Loucy (cell line): ENCODE data around the gene PFDN5.

Experiments
- H2AFZ ChIP-seq: fragments of 200-600 bp; sonication (generic); 2 replicates; pipeline ENCODE4 v1.6.0; 2016; ENCODE audit warnings: antibody characterized with exemption, mild to moderate bottlenecking, low read length, moderate library complexity
- H3F3A ChIP-seq: fragments of 200-600 bp; 2 replicates; pipeline ENCODE4 v1.6.0; 2016; ENCODE audit warnings: antibody characterized with exemption, low read depth, mild to moderate bottlenecking
- H3K27me3 ChIP-seq: fragments of 200-600 bp; sonication (generic); 2 replicates; pipeline ENCODE4 v1.6.1; 2014; ENCODE audit warnings: low read length, mild to moderate bottlenecking; ENCODE audit not compliant: insufficient read depth, poor library complexity, severe bottlenecking
- H3K36me3 ChIP-seq: fragments of 200-600 bp; sonication (generic); 2 replicates; pipeline ENCODE4 v1.6.1; 2016; ENCODE audit warnings: low read length; ENCODE audit not compliant: insufficient read depth
- H3K4me1 ChIP-seq: fragments of 200-600 bp; sonication (generic); 2 replicates; pipeline ENCODE4 v1.5.1; 2014; ENCODE audit warnings: low read length, mild to moderate bottlenecking; ENCODE audit not compliant: insufficient read depth, poor library complexity, severe bottlenecking
- H3K4me2 ChIP-seq: fragments of 200-600 bp; sonication (generic); 2 replicates; pipeline ENCODE4 v1.6.0; 2014; ENCODE audit warnings: antibody characterized with exemption, low read length, low read depth, mild to moderate bottlenecking; ENCODE audit not compliant: poor library complexity, severe bottlenecking
- H3K4me3 ChIP-seq: fragments of 200-600 bp; sonication (generic); 2 replicates; pipeline ENCODE4 v1.5.1; 2014; ENCODE audit warnings: low read length, mild to moderate bottlenecking, mixed read lengths; ENCODE audit not compliant: poor library complexity, severe bottlenecking
- H3K79me2 ChIP-seq: fragments of 200-600 bp; sonication (generic); 2 replicates; pipeline ENCODE4 v1.6.1; 2014; ENCODE audit warnings: low read length; ENCODE audit not compliant: insufficient read depth
- H3K9ac ChIP-seq: fragments of 200-600 bp; sonication (generic); 2 replicates; pipeline ENCODE4 v1.6.0; 2014; ENCODE audit warnings: mild to moderate bottlenecking, low read depth, low read length, moderate library complexity; ENCODE audit not compliant: poor library complexity, severe bottlenecking
- H3K9me2 ChIP-seq: fragments of 200-600 bp; sonication (generic); replicated peaks from 2 replicates; pipeline ENCODE4 v1.6.1; 2016; ENCODE audit warnings: low read depth, low read length, mixed read lengths
- H3K9me3 ChIP-seq: fragments of 200-600 bp; sonication (generic); 2 replicates; pipeline ENCODE4 v1.6.1; 2014; ENCODE audit warnings: mild to moderate bottlenecking, antibody characterized with exemption, low read length, low read depth; ENCODE audit not compliant: insufficient read depth
- H4K20me1 ChIP-seq: fragments of 200-600 bp; sonication (generic); 2 replicates; pipeline ENCODE4 v1.6.0; 2014; ENCODE audit warnings: antibody characterized with exemption, low read length, mild to moderate bottlenecking; ENCODE audit not compliant: insufficient read depth, poor library complexity, severe bottlenecking
- CTCF ChIP-seq: fragments of 200-600 bp; sonication (generic); conservative IDR thresholded peaks from 2 replicates; pipeline ENCODE4 v1.5.1; 2014; ENCODE audit warnings: mild to moderate bottlenecking, antibody characterized with exemption, low read length
- EZH2phosphoT487 ChIP-seq: fragments of 200-600 bp; IDR thresholded peaks from 2 replicates; pipeline ENCODE4 v1.6.1; 2018; ENCODE audit warnings: antibody characterized with exemption, mild to moderate bottlenecking, moderate library complexity, borderline replicate concordance

PFDN5 gene

GRCh38 chr12:53253298-53253697 is 42.0 kb upstream of the PFDN5 start:
- Histone ChIP-seq H3K4me2 (peak overlapping the region; percentile 92), H3K9ac (peak overlapping the region; percentile 85), H3K36me3 (no peaks in the 10 kb centered on the region)

GRCh38 chr12:53254816-53255545 is 40.4 kb upstream of the PFDN5 start:
- H4K20me1 ChIP-seq: no peaks in the 10 kb centered on the region
- peaks cover 42% of the 10 kb centered on the region for H3K4me1 ChIP-seq
- H3K27me3 ChIP-seq: no peaks in the 10 kb centered on the region
- no peak overlapping the region for H3K9ac ChIP-seq
- no peak overlapping the region for H3K4me2 ChIP-seq
- H3F3A ChIP-seq: no peaks in the 10 kb centered on the region
- TF ChIP-seq EZH2phosphoT487 (no peak), CTCF (no peak)
- H3K36me3 ChIP-seq: no peaks in the 10 kb centered on the region
- H3K4me3 ChIP-seq: no peak overlapping the region
- no peaks in the 10 kb centered on the region for H3K9me2 ChIP-seq
- no peaks in the 10 kb centered on the region for H3K9me3 ChIP-seq
- peaks cover 24% of the 10 kb centered on the region for H3K79me2 ChIP-seq
- H2AFZ ChIP-seq: no peak overlapping the region

More at GRCh38 chr12:53253298-53253697, 42.0 kb upstream of the PFDN5 start:
- H3K9me3 ChIP-seq: no peaks in the 10 kb centered on the region
- peaks cover 39% of the 10 kb centered on the region for H3K4me1 ChIP-seq
- peak overlapping the region; percentile 96 for H3K4me3 ChIP-seq
- H3K27me3 ChIP-seq: no peaks in the 10 kb centered on the region
- H3K9me2 ChIP-seq: no peaks in the 10 kb centered on the region
- peaks cover 24% of the 10 kb centered on the region for H3K79me2 ChIP-seq
- H2AFZ ChIP-seq: no peak overlapping the region
- TF ChIP-seq CTCF: no peak
- no peaks in the 10 kb centered on the region for H4K20me1 ChIP-seq
- no peaks in the 10 kb centered on the region for H3F3A ChIP-seq

GRCh38 chr12:53255996-53256395 is 39.3 kb upstream of the PFDN5 start:
- H3K4me3 ChIP-seq: no peak overlapping the region
- H4K20me1 ChIP-seq: no peaks in the 10 kb centered on the region
- no peaks in the 10 kb centered on the region for H3F3A ChIP-seq
- no peaks in the 10 kb centered on the region for H3K9me3 ChIP-seq
- no peak overlapping the region for H3K9ac ChIP-seq
- H3K79me2 ChIP-seq: peaks cover 24% of the 10 kb centered on the region
- H3K27me3 ChIP-seq: no peaks in the 10 kb centered on the region
- no peak overlapping the region for H2AFZ ChIP-seq
- TF ChIP-seq EZH2phosphoT487: no peak
- no peak for TF ChIP-seq CTCF
- H3K36me3 ChIP-seq: no peaks in the 10 kb centered on the region
- H3K9me2 ChIP-seq: no peaks in the 10 kb centered on the region
- H3K4me1 ChIP-seq: peaks cover 41% of the 10 kb centered on the region
- peak overlapping the region; percentile 8 for H3K4me2 ChIP-seq
